KG1 (cell line): ENCODE results near the gene BBS12.
A peak's percentile ranks its signal among the peaks of the same experiment; 100 is the strongest.

Source experiments
- DNase-seq: peaks from one replicate; lab custom pipeline; 2025; lab: John Stamatoyannopoulos, UW

BBS12 gene

GRCh38 chr4:122732329-122733026, at the start of gene BBS12:
Gene BBS12, plus strand, starts transcription at chr4:122732704. Its CDS starts 9,189 bp downstream, at chr4:122741893.
- DNase-seq: peak; percentile 98

- no peak for DNase-seq
Observed at GRCh38 chr4:122686691-122687090, 45.8 kb upstream of the BBS12 start.

- DNase-seq: no peak
Observed at GRCh38 chr4:122687531-122688061, 44.9 kb upstream of the BBS12 start.

- no peak for DNase-seq
Observed at GRCh38 chr4:122688529-122689140, 43.9 kb upstream of the BBS12 start.

GRCh38 chr4:122689972-122690371, 42.5 kb upstream of the BBS12 start:
- no peak for DNase-seq

- DNase-seq: no peak
Observed at GRCh38 chr4:122691988-122692387, 40.5 kb upstream of the BBS12 start.

- DNase-seq: no peak
Observed at GRCh38 chr4:122692641-122693520, 39.6 kb upstream of the BBS12 start.

- DNase-seq: no peak
Observed at GRCh38 chr4:122695226-122695625, 37.3 kb upstream of the BBS12 start.

- no peak for DNase-seq
Observed at GRCh38 chr4:122700178-122700725, 32.3 kb upstream of the BBS12 start.

- no peak for DNase-seq
Observed at GRCh38 chr4:122701061-122701460, 31.4 kb upstream of the BBS12 start.

GRCh38 chr4:122701965-122702364, 30.5 kb upstream of the BBS12 start:
- DNase-seq: no peak

GRCh38 chr4:122702939-122703338, 29.6 kb upstream of the BBS12 start:
- no peak for DNase-seq

- DNase-seq: no peak
Observed at GRCh38 chr4:122703868-122704267, 28.6 kb upstream of the BBS12 start.

GRCh38 chr4:122705009-122705408, 27.5 kb upstream of the BBS12 start:
- DNase-seq: no peak

GRCh38 chr4:122705547-122706117, 26.9 kb upstream of the BBS12 start:
- no peak for DNase-seq

- no peak for DNase-seq
Observed at GRCh38 chr4:122706511-122706910, 26.0 kb upstream of the BBS12 start.

- DNase-seq: no peak
Observed at GRCh38 chr4:122707497-122707896, 25.0 kb upstream of the BBS12 start.

GRCh38 chr4:122709236-122709635, 23.3 kb upstream of the BBS12 start:
- DNase-seq: no peak

- no peak for DNase-seq
Observed at GRCh38 chr4:122710434-122711308, 21.8 kb upstream of the BBS12 start.

- DNase-seq: no peak
Observed at GRCh38 chr4:122711919-122712318, 20.6 kb upstream of the BBS12 start.

GRCh38 chr4:122712782-122713181, 19.7 kb upstream of the BBS12 start:
- no peak for DNase-seq
